Neural cell (in vitro differentiated cells): ENCODE data around the gene ABCB8. TPM values are rescaled to one million over a fixed set of nuclear protein-coding genes. Genes with fewer than 3 reads are reported as not detected.

Source experiments
- H2AFZ ChIP-seq: fragments of 200-600, 300-800 bp; sonication (generic), shearing (Covaris generic); 2 replicates; pipeline ENCODE4 v1.6.0; 2014; ENCODE audit warnings: low read depth, mild to moderate bottlenecking, antibody characterized with exemption, low read length, moderate library complexity
- H3F3A ChIP-seq: fragments of 200-600 bp; shearing (Covaris generic); 2 replicates; pipeline ENCODE4 v1.6.1; 2016; ENCODE audit warnings: mild to moderate bottlenecking, moderate library complexity, mixed read lengths, antibody characterized with exemption, low read length; ENCODE audit not compliant: insufficient read depth, poor library complexity, severe bottlenecking
- H3K27ac ChIP-seq: fragments of 200-600, 300-800 bp; sonication (generic), shearing (Covaris generic); 2 replicates; pipeline ENCODE4 v1.5.1; 2014; ENCODE audit warnings: mild to moderate bottlenecking, low read length, moderate library complexity
- H3K27me3 ChIP-seq: fragments of 300-800, 200-600 bp; sonication (generic), shearing (Covaris generic); 2 replicates; pipeline ENCODE4 v1.6.0; 2014; ENCODE audit warnings: mild to moderate bottlenecking, low read depth, low read length, moderate library complexity; ENCODE audit not compliant: insufficient read depth
- H3K36me3 ChIP-seq: fragments of 300-800, 200-600 bp; sonication (generic), shearing (Covaris generic); 2 replicates; pipeline ENCODE4 v1.5.1; 2014; ENCODE audit warnings: mild to moderate bottlenecking, antibody characterized with exemption, low read length, moderate library complexity; ENCODE audit not compliant: insufficient read depth
- H3K4me2 ChIP-seq: fragments of 300-800, 200-600 bp; sonication (generic), shearing (Covaris generic); 2 replicates; pipeline ENCODE4 v1.6.0; 2014; ENCODE audit warnings: mild to moderate bottlenecking, low read length
- H3K4me3 ChIP-seq: fragments of 300-800, 200-600 bp; sonication (generic), shearing (Covaris generic); 2 replicates; pipeline ENCODE4 v1.5.1; 2014; ENCODE audit warnings: mild to moderate bottlenecking, low read length, moderate library complexity
- H3K79me2 ChIP-seq: fragments of 200-600 bp; shearing (Covaris generic); replicated peaks from 2 replicates; pipeline ENCODE4 v1.6.0; 2014; ENCODE audit warnings: mild to moderate bottlenecking, low read length, moderate library complexity; ENCODE audit not compliant: insufficient read depth
- H3K9ac ChIP-seq: fragments of 300-800, 200-600 bp; sonication (generic), shearing (Covaris generic); 2 replicates; pipeline ENCODE4 v1.6.1; 2016; ENCODE audit warnings: mild to moderate bottlenecking, low read length, mixed read lengths
- H3K9me2 ChIP-seq: fragments of 200-600 bp; shearing (Covaris generic); 2 replicates; pipeline ENCODE4 v1.6.1; 2016; ENCODE audit warnings: mild to moderate bottlenecking, low read length, mixed read lengths; ENCODE audit not compliant: insufficient read depth
- H3K9me3 ChIP-seq: fragments of 200-600, 300-800 bp; sonication (generic), shearing (Covaris generic); 2 replicates; pipeline ENCODE4 v1.6.1; 2016; ENCODE audit warnings: mild to moderate bottlenecking, mixed run types, low read length, moderate library complexity, mixed read lengths
- H4K20me1 ChIP-seq: fragments of 200-600 bp; shearing (Covaris generic); 2 replicates; pipeline ENCODE4 v1.6.1; 2016; ENCODE audit warnings: mild to moderate bottlenecking, mixed run types; ENCODE audit not compliant: insufficient read depth
- EP300 ChIP-seq: fragments of 450-650 bp; conservative IDR thresholded peaks from 2 replicates; pipeline ENCODE4 v1.6.1; 2014; ENCODE audit warnings: antibody characterized with exemption, mild to moderate bottlenecking, moderate library complexity; ENCODE audit not compliant: poor library complexity, severe bottlenecking
- EZH2 ChIP-seq: fragments of 200-600, 300-800 bp; shearing (Covaris generic), sonication (generic); IDR thresholded peaks from 2 replicates; pipeline ENCODE4 v1.6.1; 2014; ENCODE audit warnings: antibody characterized with exemption, low read length, borderline replicate concordance, mild to moderate bottlenecking; ENCODE audit not compliant: insufficient read depth, poor library complexity, severe bottlenecking
- MXI1 ChIP-seq: fragments of 450-650 bp; conservative IDR thresholded peaks from 2 replicates; pipeline ENCODE4 v1.6.1; 2014; ENCODE audit warnings: antibody characterized with exemption, mild to moderate bottlenecking; ENCODE audit not compliant: poor library complexity, severe bottlenecking
- POLR2AphosphoS5 ChIP-seq: IDR thresholded peaks from 2 replicates; pipeline ENCODE4 v1.6.1; 2012
- RAD21 ChIP-seq: fragments of 450-650 bp; conservative IDR thresholded peaks from 2 replicates; pipeline ENCODE4 v1.6.1; 2014; ENCODE audit warnings: antibody characterized with exemption, mild to moderate bottlenecking, moderate library complexity
- SMC3 ChIP-seq: fragments of 450-650 bp; conservative IDR thresholded peaks from 2 replicates; pipeline ENCODE4 v1.6.1; 2014; ENCODE audit warnings: antibody characterized with exemption, mild to moderate bottlenecking, moderate library complexity; ENCODE audit not compliant: poor library complexity
- TAF1 ChIP-seq: IDR thresholded peaks from 2 replicates; pipeline ENCODE4 v1.6.1; 2012; ENCODE audit warnings: low read depth
- polyA plus RNA-seq: library from polyadenylated mRNA; depleted of rRNA; stranded (reverse); fragments of >200 nt; gene quantifications from 2 replicates; pipeline ENCODE4 v1.2.3, GENCODE V29; 2014
- TF ChIP-seq, protein P1 (sequence below): fragments of 450-650 bp; IDR thresholded peaks from 2 replicates; pipeline ENCODE4 v1.5.1; 2014; ENCODE audit warnings: antibody characterized with exemption, mild to moderate bottlenecking, moderate library complexity; ENCODE audit not compliant: poor library complexity, severe bottlenecking
- TF ChIP-seq, protein P2 (sequence below): IDR thresholded peaks from 2 replicates; pipeline ENCODE4 v1.6.1; 2012; ENCODE audit warnings: borderline replicate concordance

Gene ABCB8
- polyA plus RNA-seq, 1 donor from 2014 or later: 40.5 TPM

DNA sequence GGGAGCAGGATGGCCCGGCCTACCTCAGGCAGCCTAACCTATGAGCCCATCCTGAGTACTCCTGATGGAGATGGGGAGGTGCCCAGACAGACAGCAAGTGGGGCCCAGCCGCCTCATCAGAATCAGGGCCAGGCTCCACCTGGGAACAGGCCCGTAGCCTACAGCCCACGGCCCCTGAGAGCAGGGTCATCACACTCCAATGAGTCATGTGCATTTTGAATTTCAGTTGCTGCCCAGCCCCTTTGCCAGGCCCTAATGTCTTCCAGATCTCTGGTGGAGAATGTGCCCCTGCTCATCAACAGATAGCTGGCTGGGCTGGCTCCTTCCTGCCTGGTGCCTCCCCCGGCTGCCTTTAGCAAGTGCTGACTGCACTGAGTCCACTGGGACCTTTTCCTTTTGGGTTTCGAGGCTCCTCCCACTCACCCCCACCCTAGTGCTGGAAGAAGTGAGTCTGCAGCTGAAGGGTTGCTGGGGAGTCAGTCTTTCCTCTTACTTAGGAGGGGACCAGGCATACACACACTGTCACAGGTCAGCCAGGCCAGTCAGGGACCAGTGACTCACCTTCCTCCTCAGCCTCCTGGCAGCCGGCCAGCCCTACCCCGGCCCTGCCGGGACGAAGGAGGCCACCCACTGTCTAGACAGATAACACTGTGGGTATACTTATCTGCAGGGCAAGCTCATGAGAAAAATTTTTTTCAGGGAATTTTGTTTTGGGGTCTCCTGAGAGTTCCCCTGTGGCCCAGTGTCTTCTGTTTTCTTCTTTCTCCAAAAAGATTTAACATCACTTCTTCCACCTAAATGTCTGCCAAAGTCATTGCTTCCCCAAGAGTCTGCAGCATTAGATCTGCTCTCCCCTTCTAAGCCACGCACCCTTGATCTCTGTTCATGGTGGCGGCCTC lies 10.9 kb downstream of the ABCB8 start:
- no peak overlapping the region for H3K27ac ChIP-seq

DNA sequence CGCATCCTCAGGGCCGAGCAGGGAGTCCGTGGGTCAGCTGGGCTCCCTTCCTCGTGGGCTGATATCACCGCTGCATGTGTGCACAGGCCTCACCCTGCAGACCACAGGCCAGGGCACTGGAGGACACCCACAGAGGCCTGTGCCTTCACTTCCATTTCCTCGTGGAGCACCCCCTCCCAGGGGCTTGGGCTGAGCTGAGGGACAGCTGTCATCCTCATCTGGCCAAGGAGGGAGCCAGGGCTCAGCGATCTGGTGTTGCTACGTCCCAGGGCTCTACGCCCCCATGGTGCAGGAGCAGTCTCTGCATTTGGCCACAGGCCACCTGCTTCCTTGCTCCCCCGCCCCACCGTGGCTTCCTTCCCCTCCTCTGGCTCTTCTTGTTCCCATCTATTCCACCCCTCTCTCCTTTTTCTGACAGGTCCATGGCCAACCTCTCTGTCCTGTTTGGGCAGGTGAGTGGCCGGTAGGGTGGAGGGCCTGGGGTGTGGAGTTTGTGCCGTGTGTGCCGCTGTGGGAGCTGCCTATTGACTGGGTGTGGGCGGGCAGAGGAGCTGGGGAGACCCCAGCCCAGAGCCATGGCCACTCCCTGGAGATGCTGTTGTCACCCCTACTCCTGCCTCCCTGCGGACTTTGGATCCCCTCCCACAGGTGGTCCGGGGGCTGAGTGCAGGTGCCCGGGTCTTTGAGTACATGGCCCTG lies 11.7 kb downstream of the ABCB8 start:
- TF ChIP-seq RAD21: no peak
- no peak for TF ChIP-seq MXI1
- TF ChIP-seq, protein P1, sequence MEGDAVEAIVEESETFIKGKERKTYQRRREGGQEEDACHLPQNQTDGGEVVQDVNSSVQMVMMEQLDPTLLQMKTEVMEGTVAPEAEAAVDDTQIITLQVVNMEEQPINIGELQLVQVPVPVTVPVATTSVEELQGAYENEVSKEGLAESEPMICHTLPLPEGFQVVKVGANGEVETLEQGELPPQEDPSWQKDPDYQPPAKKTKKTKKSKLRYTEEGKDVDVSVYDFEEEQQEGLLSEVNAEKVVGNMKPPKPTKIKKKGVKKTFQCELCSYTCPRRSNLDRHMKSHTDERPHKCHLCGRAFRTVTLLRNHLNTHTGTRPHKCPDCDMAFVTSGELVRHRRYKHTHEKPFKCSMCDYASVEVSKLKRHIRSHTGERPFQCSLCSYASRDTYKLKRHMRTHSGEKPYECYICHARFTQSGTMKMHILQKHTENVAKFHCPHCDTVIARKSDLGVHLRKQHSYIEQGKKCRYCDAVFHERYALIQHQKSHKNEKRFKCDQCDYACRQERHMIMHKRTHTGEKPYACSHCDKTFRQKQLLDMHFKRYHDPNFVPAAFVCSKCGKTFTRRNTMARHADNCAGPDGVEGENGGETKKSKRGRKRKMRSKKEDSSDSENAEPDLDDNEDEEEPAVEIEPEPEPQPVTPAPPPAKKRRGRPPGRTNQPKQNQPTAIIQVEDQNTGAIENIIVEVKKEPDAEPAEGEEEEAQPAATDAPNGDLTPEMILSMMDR: no peak
- TF ChIP-seq EZH2: no peak
- no peak for TF ChIP-seq POLR2AphosphoS5
- TF ChIP-seq SMC3: no peak
- TF ChIP-seq, protein P2, sequence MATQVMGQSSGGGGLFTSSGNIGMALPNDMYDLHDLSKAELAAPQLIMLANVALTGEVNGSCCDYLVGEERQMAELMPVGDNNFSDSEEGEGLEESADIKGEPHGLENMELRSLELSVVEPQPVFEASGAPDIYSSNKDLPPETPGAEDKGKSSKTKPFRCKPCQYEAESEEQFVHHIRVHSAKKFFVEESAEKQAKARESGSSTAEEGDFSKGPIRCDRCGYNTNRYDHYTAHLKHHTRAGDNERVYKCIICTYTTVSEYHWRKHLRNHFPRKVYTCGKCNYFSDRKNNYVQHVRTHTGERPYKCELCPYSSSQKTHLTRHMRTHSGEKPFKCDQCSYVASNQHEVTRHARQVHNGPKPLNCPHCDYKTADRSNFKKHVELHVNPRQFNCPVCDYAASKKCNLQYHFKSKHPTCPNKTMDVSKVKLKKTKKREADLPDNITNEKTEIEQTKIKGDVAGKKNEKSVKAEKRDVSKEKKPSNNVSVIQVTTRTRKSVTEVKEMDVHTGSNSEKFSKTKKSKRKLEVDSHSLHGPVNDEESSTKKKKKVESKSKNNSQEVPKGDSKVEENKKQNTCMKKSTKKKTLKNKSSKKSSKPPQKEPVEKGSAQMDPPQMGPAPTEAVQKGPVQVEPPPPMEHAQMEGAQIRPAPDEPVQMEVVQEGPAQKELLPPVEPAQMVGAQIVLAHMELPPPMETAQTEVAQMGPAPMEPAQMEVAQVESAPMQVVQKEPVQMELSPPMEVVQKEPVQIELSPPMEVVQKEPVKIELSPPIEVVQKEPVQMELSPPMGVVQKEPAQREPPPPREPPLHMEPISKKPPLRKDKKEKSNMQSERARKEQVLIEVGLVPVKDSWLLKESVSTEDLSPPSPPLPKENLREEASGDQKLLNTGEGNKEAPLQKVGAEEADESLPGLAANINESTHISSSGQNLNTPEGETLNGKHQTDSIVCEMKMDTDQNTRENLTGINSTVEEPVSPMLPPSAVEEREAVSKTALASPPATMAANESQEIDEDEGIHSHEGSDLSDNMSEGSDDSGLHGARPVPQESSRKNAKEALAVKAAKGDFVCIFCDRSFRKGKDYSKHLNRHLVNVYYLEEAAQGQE: no peak
- TF ChIP-seq EP300: no peak
- no peak for TF ChIP-seq TAF1
- no peak overlapping the region for H3K4me2 ChIP-seq
- no peaks in the 10 kb centered on the region for H3F3A ChIP-seq
- no peaks in the 10 kb centered on the region for H3K27me3 ChIP-seq
- no peaks in the 10 kb centered on the region for H3K9me2 ChIP-seq
- H3K36me3 ChIP-seq: no peaks in the 10 kb centered on the region
- no peak overlapping the region for H3K27ac ChIP-seq
- no peaks in the 10 kb centered on the region for H3K79me2 ChIP-seq
- no peaks in the 10 kb centered on the region for H3K9me3 ChIP-seq
- H3K9ac ChIP-seq: no peak overlapping the region
- H3K4me3 ChIP-seq: no peak overlapping the region
- H4K20me1 ChIP-seq: no peaks in the 10 kb centered on the region
- H2AFZ ChIP-seq: no peak overlapping the region

More for the DNA sequence above, 10.9 kb downstream of the ABCB8 start:
- Histone ChIP-seq H3F3A (no peaks in the 10 kb centered on the region), H3K9me2 (no peaks in the 10 kb centered on the region), H3K79me2 (no peaks in the 10 kb centered on the region), H3K27me3 (no peaks in the 10 kb centered on the region), H4K20me1 (no peaks in the 10 kb centered on the region), H3K9me3 (no peaks in the 10 kb centered on the region), H3K36me3 (no peaks in the 10 kb centered on the region), H3K4me2 (no peak overlapping the region), H3K4me3 (no peak overlapping the region), H2AFZ (no peak overlapping the region), H3K9ac (no peak overlapping the region)
- no peak for TF ChIP-seq MXI1
